GM15510 (cell line): ENCODE measurements around the gene TGFB2.

ENCODE experiments used
- POLR2A ChIP-seq: IDR thresholded peaks from 3 replicates; pipeline ENCODE4 v1.6.1; 2011; ENCODE audit warnings: borderline replicate concordance; ENCODE audit not compliant: insufficient read length; ENCODE audit errors: extremely low read depth

TGFB2 gene

GRCh38 chr1:218462587-218462986, 117.5 kb downstream of the TGFB2 start:
- TF ChIP-seq POLR2A = no peak

- TF ChIP-seq POLR2A = no peak
Measured at GRCh38 chr1:218463194-218464156, 118.3 kb downstream of the TGFB2 start.

GRCh38 chr1:218464871-218465270, 119.7 kb downstream of the TGFB2 start:
- TF ChIP-seq POLR2A = no peak

- no peak for TF ChIP-seq POLR2A
Measured at GRCh38 chr1:218466341-218467010, 121.3 kb downstream of the TGFB2 start.

GRCh38 chr1:218467101-218468072, 122.3 kb downstream of the TGFB2 start:
- no peak for TF ChIP-seq POLR2A

- no peak for TF ChIP-seq POLR2A
Measured at GRCh38 chr1:218468711-218469110, 123.6 kb downstream of the TGFB2 start.

GRCh38 chr1:218472885-218473284, 127.7 kb downstream of the TGFB2 start:
- no peak for TF ChIP-seq POLR2A

- no peak for TF ChIP-seq POLR2A
Measured at GRCh38 chr1:218473522-218473921, 128.4 kb downstream of the TGFB2 start.

GRCh38 chr1:218474128-218474527, 129.0 kb downstream of the TGFB2 start:
- no peak for TF ChIP-seq POLR2A

- TF ChIP-seq POLR2A = no peak
Measured at GRCh38 chr1:218475275-218475674, 130.1 kb downstream of the TGFB2 start.

GRCh38 chr1:218475699-218476098, 130.6 kb downstream of the TGFB2 start:
- TF ChIP-seq POLR2A = no peak

- TF ChIP-seq POLR2A = no peak
Measured at GRCh38 chr1:218476385-218476784, 131.2 kb downstream of the TGFB2 start.

GRCh38 chr1:218478336-218478735, 133.2 kb downstream of the TGFB2 start:
- no peak for TF ChIP-seq POLR2A

GRCh38 chr1:218479436-218480115, 134.4 kb downstream of the TGFB2 start:
- TF ChIP-seq POLR2A = no peak
